ENCODE data around the gene STK35. TPM values are rescaled to one million over a fixed set of nuclear protein-coding genes. Genes with fewer than 3 reads are reported as not detected.

Gene STK35
- total and polyA plus RNA-seq, 2 of the 13 experiments (the other 11 are each of a cell fraction or from before 2014, with no cell fraction given): 27.4 to 29.8 TPM

GRCh38 chr20:2101865-2102584, 398 bp downstream of the STK35 start (continued):
- no peak for TF ChIP-seq TRIM22 (IDR thresholded peaks at IDR 0.05)
- TF ChIP-seq MIER2 (CRISPR knock-in tag; IDR thresholded peaks at IDR 0.05): no peak; the same call in 1 of the 2 replicates
- peak; percentile 54 for TF ChIP-seq RFXANK (CRISPR knock-in tag; IDR thresholded peaks at IDR 0.05)
- TF ChIP-seq ZNF720 (CRISPR knock-in tag; IDR thresholded peaks at IDR 0.05): 0 out of 2 replicates have a peak, but pooled peaks have one; percentile 24
- TF ChIP-seq ADNP (CRISPR knock-in tag; IDR thresholded peaks at IDR 0.05): no peak
- peak; percentile 78 for TF ChIP-seq HOXA3 (CRISPR knock-in tag; IDR thresholded peaks at IDR 0.05)
- no peak for TF ChIP-seq SMARCE1 (IDR thresholded peaks at IDR 0.05; ENCODE audit: borderline replicate concordance)
- no peak for TF ChIP-seq ZNF513 (CRISPR knock-in tag; conservative IDR thresholded peaks at IDR 0.05)
- no peak for TF ChIP-seq MLLT10 (CRISPR knock-in tag; IDR thresholded peaks at IDR 0.05)
- TF ChIP-seq CSRNP2 (CRISPR knock-in tag; conservative IDR thresholded peaks at IDR 0.05; ENCODE audit: low read depth): no peak
- peak; percentile 38 for TF ChIP-seq PAXIP1 (CRISPR knock-in tag; conservative IDR thresholded peaks at IDR 0.05)
- TF ChIP-seq ZNF614 (CRISPR knock-in tag; IDR thresholded peaks at IDR 0.05; ENCODE audit: borderline replicate concordance): peak; percentile 31; the same call in 1 of the 2 replicates
- no peak for TF ChIP-seq ZNF850 (CRISPR knock-in tag; conservative IDR thresholded peaks at IDR 0.05)
- peak; percentile 84 for TF ChIP-seq ZNF792 (CRISPR knock-in tag; IDR thresholded peaks at IDR 0.05)
- TF ChIP-seq ZNF816 (CRISPR knock-in tag; IDR thresholded peaks at IDR 0.05; ENCODE audit: borderline replicate concordance): peak; percentile 96; the same call in 1 of the 2 replicates
- peak; percentile 80 for TF ChIP-seq RFX5 (IDR thresholded peaks at IDR 0.05; ENCODE audit: low read depth, low read length)
- 0 out of 2 replicates have a peak, but pooled peaks have one; percentile 11 for TF ChIP-seq ZNF800 (CRISPR knock-in tag; IDR thresholded peaks at IDR 0.05)
- TF ChIP-seq MBNL3 (CRISPR knock-in tag; conservative IDR thresholded peaks at IDR 0.05): 0 out of 2 replicates have a peak, but pooled peaks have one; percentile 9
- no peak for TF ChIP-seq CHD4 (IDR thresholded peaks at IDR 0.05; ENCODE audit: borderline replicate concordance, low read length)
- no peak for TF ChIP-seq CCDC6 (CRISPR knock-in tag; IDR thresholded peaks at IDR 0.05)

All from HepG2 (cell line).